SHP77 treated with DMSO at 0.1 percent for 48 hours (cell line): ENCODE measurements around the gene CSPG4.
"Not testable (repeated sequence)": the region's sequence is repeated elsewhere in the genome, so short reads cannot be mapped to it uniquely, and the experiment has no call there.

Experiments used
- DNase-seq: peaks from one replicate; lab custom pipeline; 2025; lab: John Stamatoyannopoulos, UW

CSPG4 gene

DNA sequence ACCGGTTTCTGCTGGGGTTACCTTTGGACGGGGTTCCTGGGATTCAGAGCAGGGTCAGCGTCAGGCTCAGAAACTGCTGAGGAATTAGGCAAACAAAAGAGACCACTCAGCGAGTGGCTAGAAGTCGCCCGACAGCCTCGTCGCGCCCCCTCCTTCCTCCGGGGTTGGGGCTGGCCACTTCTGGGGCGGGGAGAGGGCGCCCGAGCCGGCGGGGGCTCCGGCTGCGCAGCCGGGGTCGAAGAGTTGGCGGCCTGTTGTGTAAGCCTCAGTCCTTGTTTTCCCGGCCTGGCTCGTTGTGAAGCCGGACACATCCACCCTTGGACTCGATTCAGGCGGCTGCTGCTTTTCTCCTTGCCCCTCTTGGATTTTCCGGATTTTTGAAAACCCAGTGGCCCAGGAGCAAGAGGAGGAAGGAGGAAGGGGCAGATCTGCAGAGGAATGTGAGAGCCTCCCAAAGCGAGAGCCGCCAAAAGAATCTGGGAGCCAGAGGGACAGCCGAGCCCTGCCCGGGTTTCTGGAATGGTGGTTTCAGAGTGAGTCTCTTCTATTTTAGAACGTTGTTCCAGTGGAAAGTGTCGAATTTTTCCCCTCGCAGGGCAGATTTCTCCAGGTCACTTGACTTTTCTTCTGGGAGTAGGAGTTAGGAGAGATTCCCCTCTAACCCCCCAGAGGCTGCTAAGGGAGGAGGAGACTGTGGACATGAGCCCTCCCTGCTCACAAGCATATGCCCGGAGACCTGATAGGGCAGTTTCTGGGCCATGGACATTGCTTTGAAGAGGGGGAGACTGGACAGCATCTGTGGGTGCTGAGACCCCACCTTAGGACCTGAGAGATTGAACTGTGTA lies 64.3 kb downstream of the CSPG4 start:
- DNase-seq = no peak

DNA sequence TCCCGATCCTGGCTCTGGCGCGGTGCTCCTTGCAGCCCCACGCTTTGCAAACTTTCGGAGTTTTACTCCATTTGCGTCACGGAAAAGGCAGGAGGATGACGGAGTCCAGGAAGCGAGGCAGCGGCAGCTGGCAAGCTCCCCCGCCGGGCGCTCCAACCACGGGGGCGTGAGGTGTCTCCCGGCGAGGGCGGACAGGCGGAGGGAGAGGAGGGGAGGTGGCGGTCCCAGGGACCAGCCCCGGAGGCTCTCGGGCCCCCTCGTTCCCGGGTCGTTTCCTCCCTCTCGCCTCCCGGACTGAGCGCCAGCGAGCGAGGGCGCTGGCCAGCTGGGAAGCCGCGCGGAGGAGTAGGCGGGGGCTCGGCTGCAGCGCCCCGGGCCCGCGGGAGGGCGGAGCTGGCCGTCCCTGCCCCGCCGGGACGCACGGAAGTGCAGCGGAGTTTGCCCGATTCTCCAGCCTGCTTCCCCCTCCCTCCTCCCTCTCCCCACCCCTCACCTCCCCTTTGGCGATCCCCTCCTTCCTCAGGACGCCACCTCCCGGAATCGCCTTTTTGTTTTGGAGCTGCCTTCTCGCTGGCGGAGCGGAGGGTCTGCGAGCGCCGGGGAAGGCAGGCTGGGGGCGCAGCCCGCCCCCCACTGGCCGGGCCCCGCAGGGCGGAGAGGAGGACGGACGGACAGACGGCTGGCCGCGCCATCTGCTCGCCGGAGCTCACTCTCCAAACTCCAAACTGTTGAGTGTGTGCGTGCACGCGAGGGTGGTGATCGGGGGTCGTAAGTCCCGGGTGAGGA lies 65.1 kb downstream of the CSPG4 start, which contains the start of gene SNX33:
Gene SNX33 (plus strand): TSS at position 543 of the 786 bp plus-strand sequence. CDS start 1,191 bp downstream, outside the sequence.
- no peak for DNase-seq

DNA sequence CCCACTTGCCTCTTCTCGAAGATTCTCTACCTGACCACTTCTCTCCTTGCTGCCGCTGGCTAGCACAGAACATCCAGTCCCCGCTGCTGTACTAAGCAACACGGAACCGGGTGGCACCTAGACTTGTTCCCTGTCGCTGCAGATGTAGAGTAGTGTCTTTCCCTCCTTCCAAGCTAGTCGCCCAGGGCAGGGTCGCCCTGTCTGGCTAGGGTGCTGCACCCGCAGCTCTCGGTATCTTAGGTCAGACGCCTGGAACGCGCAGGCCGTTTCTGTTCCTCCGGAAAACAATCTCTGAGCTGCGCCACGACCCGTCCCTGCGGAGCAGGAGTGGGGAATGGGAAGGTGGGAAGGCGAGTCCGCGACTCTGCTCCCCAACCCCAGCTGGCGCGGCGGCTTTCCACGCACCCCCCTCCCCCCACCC lies 65.7 kb downstream of the CSPG4 start:
- DNase-seq = no peak

DNA sequence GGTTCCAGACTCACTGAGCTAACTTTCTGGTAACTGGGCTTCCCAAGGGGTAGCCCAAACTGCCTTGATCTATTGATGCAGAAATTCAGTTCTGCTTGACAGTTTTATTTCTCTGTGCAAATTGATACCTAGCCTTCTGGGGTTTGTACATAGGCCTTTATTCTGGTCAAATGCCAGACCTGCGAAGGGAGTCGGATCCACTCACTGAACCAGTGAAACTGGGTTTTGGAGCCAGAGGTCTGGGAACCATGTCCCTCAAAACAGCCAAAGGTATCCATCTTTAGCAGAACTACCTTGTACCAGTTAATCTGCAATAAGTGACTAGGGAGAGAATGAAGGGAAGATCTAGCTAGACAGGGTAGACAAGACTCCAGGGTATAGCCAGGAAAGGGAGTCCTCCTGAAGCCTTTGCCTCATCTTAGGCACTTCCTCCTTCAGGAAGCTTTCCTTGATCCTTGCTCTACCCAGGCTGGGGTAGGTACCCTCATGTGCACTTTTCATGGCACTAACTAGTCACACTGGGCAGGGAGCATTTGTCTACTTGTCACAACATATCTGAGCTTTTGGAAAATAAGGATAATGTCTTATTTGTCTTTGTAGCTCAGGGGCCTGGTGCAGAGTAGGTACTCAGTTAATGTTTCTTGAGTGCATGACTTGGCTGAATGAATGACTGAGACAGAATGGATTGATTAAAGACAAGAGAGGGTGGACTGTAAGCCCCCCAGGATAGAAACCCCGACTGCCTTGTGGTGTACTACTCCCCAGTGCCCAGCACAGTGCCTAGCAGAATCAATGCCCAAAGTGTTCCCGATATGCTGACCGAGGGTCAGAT lies 66.3 kb downstream of the CSPG4 start:
- DNase-seq = no peak

DNA sequence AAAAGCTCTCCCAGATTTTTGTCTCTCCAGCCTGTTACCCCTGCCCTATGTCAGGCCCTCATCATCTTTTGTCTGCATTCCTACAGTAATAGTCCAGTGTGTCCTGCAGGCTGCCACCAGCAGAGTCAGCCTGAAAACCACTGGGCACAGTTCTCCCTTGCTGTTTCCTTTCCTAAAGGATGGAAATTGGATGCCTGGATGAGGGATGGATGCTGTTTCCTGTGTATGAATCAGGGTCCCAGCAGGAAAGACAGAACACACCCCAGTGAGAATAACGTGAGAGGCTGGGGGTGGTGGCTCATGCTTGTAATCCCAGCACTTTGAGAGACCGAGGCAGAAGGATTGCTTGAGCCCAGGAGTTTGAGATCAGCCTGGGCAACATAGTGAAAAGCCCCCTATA lies 68.3 kb downstream of the CSPG4 start:
- DNase-seq = no peak

DNA sequence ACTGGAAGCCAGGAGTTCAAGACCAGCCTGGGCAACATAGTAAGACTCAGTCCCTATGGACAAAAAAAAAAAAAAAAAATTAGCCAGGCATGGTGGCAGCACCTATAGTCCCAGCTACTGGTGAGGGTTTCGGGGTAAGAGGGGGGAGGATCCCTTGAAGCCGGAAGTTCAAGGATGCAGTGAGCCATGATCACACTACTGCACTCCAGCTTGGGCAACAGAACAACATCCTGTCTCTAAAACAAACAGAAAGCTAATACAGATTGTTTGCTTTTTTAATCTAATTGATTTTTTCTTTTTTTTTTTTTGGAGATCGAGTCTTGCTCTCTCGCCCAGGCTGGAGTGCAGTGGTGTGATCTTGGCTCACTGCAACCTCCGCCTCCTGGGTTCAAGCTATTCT lies 71.0 kb downstream of the CSPG4 start:
- DNase-seq = no peak

DNA sequence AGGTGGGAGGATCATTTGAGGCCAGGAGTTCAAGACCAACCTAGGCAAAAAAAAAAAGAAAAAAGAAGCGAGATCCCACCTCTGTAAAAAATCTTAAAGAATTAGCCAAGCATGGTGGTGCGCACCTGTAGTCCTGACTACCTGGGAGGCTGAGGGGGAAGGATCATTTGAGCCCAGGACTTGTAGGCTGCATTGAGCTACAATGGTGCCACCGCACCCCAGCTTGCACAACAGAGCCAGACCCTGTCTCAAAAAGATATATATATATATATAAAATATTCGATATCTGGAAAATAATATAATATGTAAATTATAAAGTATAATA lies 71.5 kb downstream of the CSPG4 start:
- no peak for DNase-seq

DNA sequence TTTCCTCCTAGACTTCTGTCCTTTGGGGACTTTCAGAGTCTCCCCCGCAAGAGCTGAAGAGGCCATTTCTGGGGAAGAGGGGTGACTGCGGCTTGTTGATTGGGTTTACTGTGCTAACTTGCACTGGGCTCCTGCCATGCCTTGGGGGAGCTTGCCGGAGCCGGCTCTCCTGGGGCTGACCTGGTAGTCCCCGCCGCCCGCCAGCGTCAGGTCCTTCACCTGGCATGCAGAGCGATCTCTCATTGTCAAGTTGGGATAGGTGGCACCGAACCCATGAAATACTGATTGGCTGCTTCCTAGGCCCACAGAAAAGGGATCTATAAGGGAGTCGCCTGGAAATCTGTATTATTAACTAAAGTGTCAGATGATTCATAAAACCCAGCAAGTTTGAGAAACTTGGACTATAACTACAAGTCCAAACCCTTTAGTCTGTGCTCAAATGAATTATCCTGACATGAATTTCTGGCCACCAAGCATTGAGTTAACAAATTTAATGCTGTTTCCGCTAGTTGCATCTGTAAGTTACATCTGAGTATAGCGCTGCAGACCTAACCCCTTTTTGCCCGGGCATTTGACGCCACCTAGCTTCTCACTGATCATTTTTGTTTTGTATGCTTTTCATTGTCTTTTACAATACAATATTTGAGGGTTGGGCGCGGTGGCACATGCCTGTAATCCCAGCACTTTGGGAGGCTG lies 72.0 kb downstream of the CSPG4 start:
- DNase-seq = peak; percentile 64

DNA sequence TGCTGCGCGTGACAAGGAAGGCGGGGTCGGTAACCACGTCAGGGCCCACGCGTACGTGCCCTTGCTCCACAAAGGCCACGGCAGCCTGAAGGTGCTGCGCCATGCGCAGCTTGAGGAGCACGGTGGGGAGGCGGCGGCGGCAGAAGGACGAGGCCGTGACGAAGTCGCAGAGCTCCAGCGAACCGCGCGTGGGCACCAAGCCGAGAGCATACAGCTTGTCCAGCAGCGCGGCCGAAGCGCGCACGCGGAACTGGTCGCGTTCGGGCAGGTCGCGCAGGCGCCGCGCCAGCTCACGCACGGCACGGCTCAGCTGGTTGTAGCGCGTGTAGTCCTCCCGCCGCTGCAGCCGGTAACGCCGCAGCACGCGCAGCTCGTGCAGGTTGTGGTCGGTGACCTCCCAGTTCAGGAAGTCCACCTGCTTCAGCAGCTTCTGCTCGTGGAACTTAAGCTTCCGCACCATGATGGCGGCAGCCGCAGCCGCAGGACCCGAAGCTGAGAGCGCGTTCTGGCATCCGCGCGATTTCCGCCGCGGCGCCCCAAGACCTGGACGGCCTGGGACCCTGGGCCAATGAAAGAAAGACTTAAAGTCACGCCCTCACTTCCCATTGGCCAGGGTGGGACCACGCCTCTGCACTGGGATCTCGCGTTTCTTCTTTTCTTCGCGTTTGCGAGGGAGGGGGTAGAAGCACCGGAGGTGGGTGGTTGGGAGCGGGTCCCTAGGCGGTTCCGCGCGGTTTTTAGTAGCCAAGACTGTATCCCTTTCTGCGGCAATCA lies 72.8 kb downstream of the CSPG4 start, which contains the start of gene IMP3:
Gene IMP3 (minus strand): TSS at position 516 of the 774 bp plus-strand sequence. CDS start 56 bp downstream, at position 460.
- DNase-seq = peak; percentile 94

DNA sequence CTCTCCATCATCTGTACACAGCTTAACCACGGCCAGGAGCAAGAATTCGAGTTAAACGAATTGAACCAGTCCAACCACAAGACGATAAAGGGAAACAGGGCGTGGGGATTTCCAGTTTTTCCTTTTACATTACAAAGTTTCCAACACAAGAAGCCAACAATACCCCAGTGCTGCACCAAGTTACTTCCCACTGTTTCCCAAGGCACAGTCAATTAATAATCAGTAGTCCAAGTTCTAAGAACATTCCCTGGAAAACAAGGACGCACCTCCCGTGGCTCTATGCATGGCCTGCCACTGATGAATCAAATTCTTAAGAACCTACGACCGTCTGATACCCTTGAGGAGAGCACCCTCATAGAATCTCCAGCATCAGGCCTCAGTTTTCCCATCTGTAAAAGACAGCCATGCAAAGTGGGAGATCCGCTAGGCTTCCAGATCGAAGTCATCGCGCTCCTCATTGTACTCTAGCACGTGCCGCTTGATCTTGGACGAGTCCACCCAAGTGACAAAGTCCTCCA lies 73.4 kb downstream of the CSPG4 start:
- DNase-seq = no peak

DNA sequence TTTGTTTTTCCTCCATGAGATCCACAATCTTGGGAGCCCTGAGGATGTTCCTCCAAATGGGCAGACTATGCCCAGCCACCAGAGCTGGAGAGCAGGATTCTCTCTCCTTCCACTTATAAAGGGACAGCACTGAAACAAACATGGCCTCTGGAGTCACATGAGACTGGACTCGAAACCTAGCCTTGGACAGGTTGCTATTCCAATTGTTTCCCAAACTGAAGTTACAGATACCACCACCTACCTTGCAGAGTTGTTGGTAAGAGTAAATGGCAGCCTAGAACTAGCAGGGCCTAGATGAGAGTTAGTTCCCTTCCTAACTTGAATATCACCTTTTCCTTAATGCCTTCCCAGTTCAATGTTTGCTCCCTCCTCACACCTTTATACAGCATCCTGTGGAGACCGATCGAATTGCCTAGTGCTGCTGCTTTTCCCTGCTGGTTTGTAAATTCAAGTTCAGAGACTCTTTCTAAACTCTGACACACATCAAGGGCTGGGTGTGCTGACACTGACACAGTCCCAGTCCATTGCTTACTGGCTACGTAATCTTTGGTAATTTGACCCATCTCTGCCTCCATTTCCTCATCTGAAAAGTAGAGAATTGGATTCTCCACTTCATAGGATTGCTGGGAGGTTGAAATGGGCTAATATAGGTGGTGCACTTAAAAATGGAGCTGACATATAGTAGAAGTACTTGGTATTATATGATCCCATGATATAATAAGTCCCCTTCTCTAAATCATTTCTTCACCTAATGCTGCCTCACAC lies 75.2 kb downstream of the CSPG4 start:
- DNase-seq = no peak

DNA sequence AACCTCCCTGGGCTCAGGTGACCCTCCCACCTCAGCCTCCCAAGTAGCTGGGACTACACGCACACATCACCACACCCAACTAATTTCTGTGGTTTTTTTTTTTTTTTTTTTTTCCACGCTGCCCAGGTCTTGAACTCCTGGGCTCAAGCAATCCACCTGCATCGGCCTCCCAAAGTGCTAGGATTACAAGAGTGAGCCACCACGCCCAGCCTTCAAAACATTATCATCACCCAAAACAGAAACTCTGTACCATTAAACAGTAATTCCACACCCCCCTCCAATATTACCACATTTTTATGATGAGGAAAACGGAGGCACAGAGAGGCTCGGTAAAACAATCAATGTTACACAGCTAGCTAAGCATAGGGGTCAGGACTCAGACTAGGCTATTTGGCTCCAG lies 76.6 kb downstream of the CSPG4 start:
- no peak for DNase-seq

DNA sequence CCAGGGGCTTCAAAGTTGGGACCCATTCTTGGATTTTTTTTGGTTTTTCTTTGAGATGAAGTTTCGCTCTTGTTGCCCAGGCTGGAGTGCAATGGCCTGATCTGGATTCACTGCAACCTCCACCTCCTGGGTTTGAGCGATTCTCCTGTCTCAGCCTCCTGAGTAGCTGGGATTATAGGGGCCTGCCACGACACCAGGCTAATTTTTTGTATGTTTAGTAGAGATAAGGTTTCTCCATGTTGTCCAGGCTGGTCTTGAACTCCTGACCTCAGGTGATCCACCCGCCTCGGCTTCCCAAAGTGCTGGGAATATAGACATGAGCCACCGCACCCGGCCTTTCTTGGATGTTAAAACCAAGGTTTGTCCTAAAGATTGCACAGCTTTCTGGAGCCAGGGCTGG lies 78.7 kb downstream of the CSPG4 start:
- not testable (repeated sequence) for DNase-seq

DNA sequence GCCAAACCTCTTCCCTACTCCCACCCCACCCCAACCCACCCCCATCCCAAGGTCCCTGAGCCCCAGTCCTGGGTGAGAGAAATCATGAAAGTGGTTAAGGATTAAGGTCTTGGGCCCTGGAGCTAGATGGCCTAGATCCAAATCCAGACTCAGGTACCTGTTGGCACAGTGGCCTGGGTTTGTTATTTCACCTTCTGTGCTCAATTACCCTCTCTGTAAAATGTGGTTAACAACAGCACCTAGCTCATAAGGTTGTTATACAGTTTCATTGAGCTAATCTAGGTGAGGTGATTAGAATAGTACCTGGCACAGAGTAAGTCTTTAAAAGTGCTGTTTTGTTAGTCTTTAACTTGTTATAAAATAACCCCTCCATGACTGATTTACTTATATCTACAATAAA lies 80.7 kb downstream of the CSPG4 start:
- DNase-seq = no peak

DNA sequence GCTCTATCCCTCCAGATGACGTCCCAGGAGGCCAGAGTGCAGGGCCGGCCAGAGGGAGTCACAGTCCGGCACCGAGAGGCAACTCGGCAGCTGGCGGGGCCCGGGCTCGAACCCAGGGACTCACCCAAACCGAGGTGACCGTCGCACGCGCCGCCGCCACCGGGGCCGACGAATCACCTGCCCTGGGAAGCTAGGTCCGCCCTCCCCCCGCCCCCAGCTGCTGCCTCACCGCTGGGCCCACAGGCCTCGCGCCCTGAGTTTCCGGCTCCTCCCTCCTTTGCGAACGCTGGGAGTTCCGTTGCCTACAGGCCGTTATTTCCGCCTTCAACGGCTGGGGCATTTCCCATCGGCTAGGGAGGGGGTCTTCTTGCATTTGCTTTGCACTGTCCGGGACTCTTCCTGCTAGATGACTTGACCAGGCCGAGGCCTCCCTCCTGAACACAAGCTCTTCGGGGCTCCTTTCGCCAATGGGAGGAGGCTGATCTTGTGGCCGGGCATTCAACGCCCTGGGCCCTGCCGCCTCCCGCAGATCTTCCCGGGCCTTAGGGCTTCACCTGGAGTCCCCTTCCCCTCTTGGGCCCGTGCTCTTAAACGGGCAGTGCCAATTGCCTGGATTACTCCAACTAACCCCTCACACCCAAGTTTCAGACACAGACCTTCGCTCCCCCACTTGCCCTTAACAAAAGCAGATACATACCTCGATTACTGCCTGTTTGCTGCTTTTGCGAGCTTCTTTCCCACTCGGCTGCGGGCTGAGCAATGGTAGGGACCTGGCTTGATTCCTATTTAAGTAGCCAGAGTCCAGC lies 86.9 kb downstream of the CSPG4 start, which contains the start of gene SNUPN:
Gene SNUPN (minus strand): TSS at position 184 of the 806 bp plus-strand sequence. CDS start 4,674 bp downstream, outside the sequence.
- DNase-seq = peak; percentile 93
